HG02870 (cell line): ENCODE measurements around the gene XAF1.
"Not testable (repeated sequence)": the region's sequence is repeated elsewhere in the genome, so short reads cannot be mapped to it uniquely, and the experiment has no call there.

ENCODE experiments used
- ATAC-seq: cut with Tn5 transposase; IDR thresholded peaks from one replicate; pipeline ENCODE4 v1.9.1; 2021; ENCODE audit warnings: mild to moderate bottlenecking, moderate library complexity; ENCODE audit not compliant: unreplicated experiment

Gene XAF1

DNA sequence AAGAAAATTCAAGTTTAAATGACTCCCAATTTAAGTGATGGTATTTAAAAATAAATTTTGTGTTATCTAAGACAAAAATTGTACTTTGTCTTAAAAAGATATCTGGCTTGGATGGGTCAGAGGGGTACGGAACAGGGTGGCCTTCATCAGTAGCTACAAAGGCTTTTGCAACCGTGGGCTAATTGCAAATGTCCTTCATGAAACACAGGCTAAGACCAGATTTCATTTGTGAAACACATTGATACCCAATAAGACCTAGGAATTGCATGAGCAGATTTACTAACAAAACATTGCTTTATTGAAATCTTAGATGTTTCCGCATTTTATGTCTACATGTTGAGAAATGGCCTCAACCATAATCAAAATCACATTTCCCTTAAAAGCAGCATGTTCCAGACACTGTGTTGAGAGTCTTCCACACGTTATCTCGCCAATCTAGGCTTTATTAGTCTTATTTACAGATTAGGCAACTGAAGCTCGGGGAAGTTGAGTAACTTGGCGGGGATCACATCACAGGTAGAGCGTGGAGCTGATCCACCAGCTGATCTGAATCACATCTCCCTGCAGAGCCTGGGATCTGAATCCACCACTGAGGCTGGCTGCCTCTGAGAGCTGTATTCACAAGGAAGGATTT is 42.0 kb downstream of the XAF1 start:
- ATAC-seq, result no peak

- no peak for ATAC-seq
Observed at GRCh38 chr17:6799738-6800137, 43.9 kb downstream of the XAF1 start.

- ATAC-seq, result no peak
Observed at GRCh38 chr17:6800422-6801027, 44.7 kb downstream of the XAF1 start.

GRCh38 chr17:6811510-6811909 is 55.7 kb downstream of the XAF1 start:
- no peak for ATAC-seq

GRCh38 chr17:6812295-6812694 is 56.4 kb downstream of the XAF1 start:
- ATAC-seq, result no peak

GRCh38 chr17:6815775-6816174 is 59.9 kb downstream of the XAF1 start:
- no peak for ATAC-seq

DNA sequence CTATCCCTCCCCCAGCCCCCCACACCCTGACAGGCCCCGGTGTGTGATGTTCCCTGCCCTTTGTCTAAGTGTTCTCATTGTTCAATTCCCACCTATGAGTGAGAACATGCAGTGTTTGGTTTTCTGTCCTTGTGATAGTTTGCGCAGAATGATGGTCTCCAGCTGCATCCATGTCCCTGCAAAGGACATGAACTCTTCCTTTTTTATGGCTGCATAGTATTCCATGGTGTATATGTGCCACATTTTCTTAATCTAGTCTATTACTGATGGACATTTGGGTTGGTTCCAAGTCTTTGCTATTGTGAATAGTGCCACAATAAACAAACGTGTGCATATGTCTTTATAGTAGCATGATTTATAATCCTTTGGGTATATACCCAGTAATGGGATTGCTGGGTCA is 60.5 kb downstream of the XAF1 start:
- not testable (repeated sequence) for ATAC-seq

DNA sequence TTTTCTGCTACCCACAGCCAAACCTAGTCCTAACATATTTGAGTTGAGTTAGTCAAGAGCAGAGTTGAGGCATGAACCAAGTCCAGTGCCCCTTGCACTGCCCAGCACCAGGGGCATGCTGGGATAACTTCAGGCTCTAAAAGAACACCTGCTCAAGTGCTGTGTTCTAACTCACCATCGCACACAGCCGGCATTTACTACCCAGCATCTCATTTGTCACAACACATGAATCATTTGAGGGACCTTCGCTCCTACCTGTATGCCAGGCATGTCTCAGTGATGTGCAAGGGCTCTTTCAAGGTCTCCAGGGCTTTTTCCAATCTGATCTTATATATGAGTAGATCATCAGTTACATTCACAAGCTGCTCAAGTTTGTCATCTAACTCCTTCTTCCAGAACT is 63.1 kb downstream of the XAF1 start:
- no peak for ATAC-seq

DNA sequence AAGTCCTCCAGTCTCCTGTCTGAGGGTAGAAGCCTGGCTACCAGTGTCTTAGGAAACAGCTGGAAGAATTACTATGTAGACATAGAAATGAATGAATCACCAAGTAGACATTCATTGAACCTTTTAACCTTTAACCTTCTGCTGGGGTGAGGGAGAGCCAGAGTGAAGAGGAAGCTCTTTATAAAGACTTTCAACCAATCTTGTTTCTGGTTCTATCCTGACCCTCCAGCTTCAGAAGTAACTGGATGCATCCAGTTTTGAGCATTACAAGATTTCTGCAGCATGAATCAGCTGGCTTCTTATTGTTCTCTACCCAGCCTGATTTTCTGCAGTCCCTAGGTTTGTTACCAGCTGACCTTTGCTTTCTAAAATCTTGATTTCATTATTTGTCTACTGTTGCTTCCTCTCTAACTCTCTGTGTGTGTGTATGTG is 67.2 kb downstream of the XAF1 start:
- no peak for ATAC-seq
